ENCODE results near the gene ARL15. TPM values are rescaled to one million over a fixed set of nuclear protein-coding genes. Genes with fewer than 3 reads are reported as not detected.

ARL15 gene
- total and polyA plus RNA-seq, 4 donors = 5.0 to 24.8 (median 13.3) TPM

DNA sequence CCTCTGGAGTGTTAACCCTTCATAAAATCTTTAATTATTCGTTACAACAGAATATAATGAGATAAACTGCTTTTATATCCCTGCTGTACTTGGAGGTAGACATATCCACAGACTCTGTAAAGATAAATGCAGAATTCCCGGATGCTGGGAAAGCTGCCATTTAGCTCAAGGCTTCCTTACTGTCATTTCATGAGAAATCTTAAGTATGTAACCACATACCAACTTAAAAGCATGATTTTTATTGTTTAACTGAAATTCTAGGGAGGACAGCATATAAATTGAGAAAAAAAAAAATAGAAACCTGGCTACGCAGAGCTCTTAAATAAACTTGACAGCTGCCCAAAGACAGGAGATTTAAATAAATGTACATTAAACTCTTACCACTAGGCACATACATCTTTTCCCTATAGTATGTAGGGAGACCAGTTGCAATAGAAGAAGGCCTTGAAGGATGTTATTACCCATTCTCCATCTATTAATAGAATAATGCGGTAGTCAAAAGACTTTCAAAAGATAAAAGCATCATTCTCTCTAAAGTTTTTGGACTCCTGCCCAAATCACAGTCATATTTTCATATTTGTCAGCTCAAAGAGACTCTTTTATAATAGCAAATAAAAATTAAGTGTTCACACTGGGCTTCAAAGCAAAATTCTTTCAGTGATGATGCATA is 376.1 kb downstream of the ARL15 start:
- Histone ChIP-seq H3K36me3 (ENCODE audit: control insufficient read depth in 4 of 4, insufficient read depth in 3 of 4, low read depth in 1 of 4, low read length in 3 of 4) (no peaks in the 10 kb centered on the region), H3K4me3 (ENCODE audit: low read depth in 1 of 3, low read length in 3 of 3) (no peak overlapping the region), H3K27me3 (ENCODE audit: control insufficient read depth in 4 of 4, insufficient read depth in 4 of 4, low read length in 3 of 4) (no peaks in the 10 kb centered on the region), H3K4me1 (ENCODE audit: control insufficient read depth in 4 of 4, insufficient read depth in 4 of 4, low read length in 3 of 4) (peaks cover 2 to 24% (median 13%) of the 10 kb centered on the region in 4 donors), H3K9me3 (ENCODE audit: control insufficient read depth in 4 of 4, low read length in 3 of 4) (no peaks in the 10 kb centered on the region), H3K9ac (ENCODE audit: low read depth in 1 of 2, low read length in 2 of 2) (no peak overlapping the region), H3K27ac (ENCODE audit: low read depth in 1 of 2, low read length in 2 of 2) (no peak overlapping the region)
- no peak for TF ChIP-seq FOXA1 (IDR thresholded peaks at IDR 0.05)
- no peak for TF ChIP-seq RAD21 (IDR thresholded peaks at IDR 0.05)
- TF ChIP-seq, protein P1, sequence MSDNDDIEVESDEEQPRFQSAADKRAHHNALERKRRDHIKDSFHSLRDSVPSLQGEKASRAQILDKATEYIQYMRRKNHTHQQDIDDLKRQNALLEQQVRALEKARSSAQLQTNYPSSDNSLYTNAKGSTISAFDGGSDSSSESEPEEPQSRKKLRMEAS (IDR thresholded peaks at IDR 0.05) = no peak
- no peak for TF ChIP-seq NR2F2 (IDR thresholded peaks at IDR 0.05)
- TF ChIP-seq HNF4G (IDR thresholded peaks at IDR 0.05) = no peak
- TF ChIP-seq, protein P2, sequence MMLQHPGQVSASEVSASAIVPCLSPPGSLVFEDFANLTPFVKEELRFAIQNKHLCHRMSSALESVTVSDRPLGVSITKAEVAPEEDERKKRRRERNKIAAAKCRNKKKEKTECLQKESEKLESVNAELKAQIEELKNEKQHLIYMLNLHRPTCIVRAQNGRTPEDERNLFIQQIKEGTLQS (IDR thresholded peaks at IDR 0.05) = no peak
- TF ChIP-seq YY1 (IDR thresholded peaks at IDR 0.05) = no peak
- TF ChIP-seq, protein P3, sequence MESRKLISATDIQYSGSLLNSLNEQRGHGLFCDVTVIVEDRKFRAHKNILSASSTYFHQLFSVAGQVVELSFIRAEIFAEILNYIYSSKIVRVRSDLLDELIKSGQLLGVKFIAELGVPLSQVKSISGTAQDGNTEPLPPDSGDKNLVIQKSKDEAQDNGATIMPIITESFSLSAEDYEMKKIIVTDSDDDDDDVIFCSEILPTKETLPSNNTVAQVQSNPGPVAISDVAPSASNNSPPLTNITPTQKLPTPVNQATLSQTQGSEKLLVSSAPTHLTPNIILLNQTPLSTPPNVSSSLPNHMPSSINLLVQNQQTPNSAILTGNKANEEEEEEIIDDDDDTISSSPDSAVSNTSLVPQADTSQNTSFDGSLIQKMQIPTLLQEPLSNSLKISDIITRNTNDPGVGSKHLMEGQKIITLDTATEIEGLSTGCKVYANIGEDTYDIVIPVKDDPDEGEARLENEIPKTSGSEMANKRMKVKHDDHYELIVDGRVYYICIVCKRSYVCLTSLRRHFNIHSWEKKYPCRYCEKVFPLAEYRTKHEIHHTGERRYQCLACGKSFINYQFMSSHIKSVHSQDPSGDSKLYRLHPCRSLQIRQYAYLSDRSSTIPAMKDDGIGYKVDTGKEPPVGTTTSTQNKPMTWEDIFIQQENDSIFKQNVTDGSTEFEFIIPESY (IDR thresholded peaks at IDR 0.05) = no peak
- no peak for TF ChIP-seq TAF1 (conservative IDR thresholded peaks at IDR 0.05)
- TF ChIP-seq, protein P4, sequence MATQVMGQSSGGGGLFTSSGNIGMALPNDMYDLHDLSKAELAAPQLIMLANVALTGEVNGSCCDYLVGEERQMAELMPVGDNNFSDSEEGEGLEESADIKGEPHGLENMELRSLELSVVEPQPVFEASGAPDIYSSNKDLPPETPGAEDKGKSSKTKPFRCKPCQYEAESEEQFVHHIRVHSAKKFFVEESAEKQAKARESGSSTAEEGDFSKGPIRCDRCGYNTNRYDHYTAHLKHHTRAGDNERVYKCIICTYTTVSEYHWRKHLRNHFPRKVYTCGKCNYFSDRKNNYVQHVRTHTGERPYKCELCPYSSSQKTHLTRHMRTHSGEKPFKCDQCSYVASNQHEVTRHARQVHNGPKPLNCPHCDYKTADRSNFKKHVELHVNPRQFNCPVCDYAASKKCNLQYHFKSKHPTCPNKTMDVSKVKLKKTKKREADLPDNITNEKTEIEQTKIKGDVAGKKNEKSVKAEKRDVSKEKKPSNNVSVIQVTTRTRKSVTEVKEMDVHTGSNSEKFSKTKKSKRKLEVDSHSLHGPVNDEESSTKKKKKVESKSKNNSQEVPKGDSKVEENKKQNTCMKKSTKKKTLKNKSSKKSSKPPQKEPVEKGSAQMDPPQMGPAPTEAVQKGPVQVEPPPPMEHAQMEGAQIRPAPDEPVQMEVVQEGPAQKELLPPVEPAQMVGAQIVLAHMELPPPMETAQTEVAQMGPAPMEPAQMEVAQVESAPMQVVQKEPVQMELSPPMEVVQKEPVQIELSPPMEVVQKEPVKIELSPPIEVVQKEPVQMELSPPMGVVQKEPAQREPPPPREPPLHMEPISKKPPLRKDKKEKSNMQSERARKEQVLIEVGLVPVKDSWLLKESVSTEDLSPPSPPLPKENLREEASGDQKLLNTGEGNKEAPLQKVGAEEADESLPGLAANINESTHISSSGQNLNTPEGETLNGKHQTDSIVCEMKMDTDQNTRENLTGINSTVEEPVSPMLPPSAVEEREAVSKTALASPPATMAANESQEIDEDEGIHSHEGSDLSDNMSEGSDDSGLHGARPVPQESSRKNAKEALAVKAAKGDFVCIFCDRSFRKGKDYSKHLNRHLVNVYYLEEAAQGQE (IDR thresholded peaks at IDR 0.05) = no peak
- TF ChIP-seq HNF4A (conservative IDR thresholded peaks at IDR 0.05) = no peak
- TF ChIP-seq, protein P5, sequence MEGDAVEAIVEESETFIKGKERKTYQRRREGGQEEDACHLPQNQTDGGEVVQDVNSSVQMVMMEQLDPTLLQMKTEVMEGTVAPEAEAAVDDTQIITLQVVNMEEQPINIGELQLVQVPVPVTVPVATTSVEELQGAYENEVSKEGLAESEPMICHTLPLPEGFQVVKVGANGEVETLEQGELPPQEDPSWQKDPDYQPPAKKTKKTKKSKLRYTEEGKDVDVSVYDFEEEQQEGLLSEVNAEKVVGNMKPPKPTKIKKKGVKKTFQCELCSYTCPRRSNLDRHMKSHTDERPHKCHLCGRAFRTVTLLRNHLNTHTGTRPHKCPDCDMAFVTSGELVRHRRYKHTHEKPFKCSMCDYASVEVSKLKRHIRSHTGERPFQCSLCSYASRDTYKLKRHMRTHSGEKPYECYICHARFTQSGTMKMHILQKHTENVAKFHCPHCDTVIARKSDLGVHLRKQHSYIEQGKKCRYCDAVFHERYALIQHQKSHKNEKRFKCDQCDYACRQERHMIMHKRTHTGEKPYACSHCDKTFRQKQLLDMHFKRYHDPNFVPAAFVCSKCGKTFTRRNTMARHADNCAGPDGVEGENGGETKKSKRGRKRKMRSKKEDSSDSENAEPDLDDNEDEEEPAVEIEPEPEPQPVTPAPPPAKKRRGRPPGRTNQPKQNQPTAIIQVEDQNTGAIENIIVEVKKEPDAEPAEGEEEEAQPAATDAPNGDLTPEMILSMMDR (IDR thresholded peaks at IDR 0.05; ENCODE audit: low read depth, low read length, missing input control) = no peak
- TF ChIP-seq GABPA (IDR thresholded peaks at IDR 0.05 in 1 of 2, conservative IDR thresholded peaks at IDR 0.05 in 1 of 2) = no peak
- no peak for TF ChIP-seq EGR1 (IDR thresholded peaks at IDR 0.05; ENCODE audit: low read depth in 2 of 2)
- no peak for TF ChIP-seq SP1 (IDR thresholded peaks at IDR 0.05)
- no peak for TF ChIP-seq JUND (IDR thresholded peaks at IDR 0.05)
- 86% methylated on average over 4 of the region's 4 CpGs for WGBS
- no peak for DNase-seq (ENCODE audit: low spot score)

All from liver (tissue), 9 donors.